ENCODE measurements around the gene KCNJ18.
"Not testable (repeated sequence)": the region's sequence is repeated elsewhere in the genome, so short reads cannot be mapped to it uniquely, and the experiment has no call there.

KCNJ18 gene

GRCh38 chr17:21686165-21687015 is 5.9 kb upstream of the KCNJ18 start:
- no peak for DNase-seq

- no peak for DNase-seq
Observed at GRCh38 chr17:21687136-21687953, 5.0 kb upstream of the KCNJ18 start.

- no peak for DNase-seq
Observed at GRCh38 chr17:21688293-21688949, 3.9 kb upstream of the KCNJ18 start.

- DNase-seq: no peak
Observed at GRCh38 chr17:21689604-21690003, 2.7 kb upstream of the KCNJ18 start.

GRCh38 chr17:21690811-21691210 is 1.5 kb upstream of the KCNJ18 start:
- DNase-seq: not testable (repeated sequence)

GRCh38 chr17:21691481-21691880 is 842 bp upstream of the KCNJ18 start:
- DNase-seq: not testable (repeated sequence)

- DNase-seq: not testable (repeated sequence)
Observed at GRCh38 chr17:21692704-21693065, 362 bp downstream of the KCNJ18 start.

- not testable (repeated sequence) for DNase-seq
Observed at GRCh38 chr17:21693391-21693796, 1.1 kb downstream of the KCNJ18 start.

- DNase-seq: not testable (repeated sequence)
Observed at GRCh38 chr17:21693937-21694336, 1.6 kb downstream of the KCNJ18 start.

- not testable (repeated sequence) for DNase-seq
Observed at GRCh38 chr17:21696227-21696626, 3.9 kb downstream of the KCNJ18 start.

- not testable (repeated sequence) for DNase-seq
Observed at GRCh38 chr17:21696842-21697507, 4.7 kb downstream of the KCNJ18 start.

- not testable (repeated sequence) for DNase-seq
Observed at GRCh38 chr17:21697508-21697860, 5.2 kb downstream of the KCNJ18 start.

GRCh38 chr17:21698437-21699075 is 6.2 kb downstream of the KCNJ18 start:
- DNase-seq: not testable (repeated sequence)

- DNase-seq: not testable (repeated sequence)
Observed at GRCh38 chr17:21699124-21699523, 6.8 kb downstream of the KCNJ18 start.

GRCh38 chr17:21699573-21700236 is 7.4 kb downstream of the KCNJ18 start:
- DNase-seq: not testable (repeated sequence)

GRCh38 chr17:21701090-21701489 is 8.8 kb downstream of the KCNJ18 start:
- DNase-seq: not testable (repeated sequence)

GRCh38 chr17:21702029-21702428 is 9.7 kb downstream of the KCNJ18 start:
- not testable (repeated sequence) for DNase-seq

- DNase-seq: not testable (repeated sequence)
Observed at GRCh38 chr17:21702521-21702920, 10.2 kb downstream of the KCNJ18 start.

- DNase-seq: not testable (repeated sequence)
Observed at GRCh38 chr17:21702940-21703640, 10.8 kb downstream of the KCNJ18 start.

GRCh38 chr17:21703891-21704872 is 11.9 kb downstream of the KCNJ18 start:
- not testable (repeated sequence) for DNase-seq
